HG02973 (cell line): ENCODE measurements around the gene FOXP4.
A peak's percentile ranks its signal among the peaks of the same experiment; 100 is the strongest.

Source experiments
- ATAC-seq: cut with Tn5 transposase; IDR thresholded peaks from one replicate; pipeline ENCODE4 v1.9.1; 2021; ENCODE audit warnings: moderate library complexity; ENCODE audit not compliant: unreplicated experiment

Gene FOXP4

GRCh38 chr6:41546866-41547798 lies 951 bp downstream of the FOXP4 start:
- ATAC-seq: no peak

- ATAC-seq: no peak
Measured at GRCh38 chr6:41547799-41548097, 1.6 kb downstream of the FOXP4 start.

GRCh38 chr6:41548098-41548840 lies 2.1 kb downstream of the FOXP4 start:
- no peak for ATAC-seq

- no peak for ATAC-seq
Measured at GRCh38 chr6:41548841-41549642, 2.9 kb downstream of the FOXP4 start.

- ATAC-seq: no peak
Measured at GRCh38 chr6:41549673-41550072, 3.5 kb downstream of the FOXP4 start.

GRCh38 chr6:41551086-41551700 lies 5.0 kb downstream of the FOXP4 start:
- no peak for ATAC-seq

GRCh38 chr6:41551857-41552256 lies 5.7 kb downstream of the FOXP4 start:
- ATAC-seq: no peak

GRCh38 chr6:41552723-41553122 lies 6.5 kb downstream of the FOXP4 start:
- ATAC-seq: no peak

- no peak for ATAC-seq
Measured at GRCh38 chr6:41553405-41553999, 7.3 kb downstream of the FOXP4 start.

- no peak for ATAC-seq
Measured at GRCh38 chr6:41555326-41556300, 9.4 kb downstream of the FOXP4 start.

- ATAC-seq: no peak
Measured at GRCh38 chr6:41557335-41557734, 11.2 kb downstream of the FOXP4 start.

- no peak for ATAC-seq
Measured at GRCh38 chr6:41558033-41558807, 12.0 kb downstream of the FOXP4 start.

GRCh38 chr6:41559655-41560427 lies 13.7 kb downstream of the FOXP4 start:
- no peak for ATAC-seq

- peak; percentile 61 for ATAC-seq
Measured at GRCh38 chr6:41560431-41561192, 14.4 kb downstream of the FOXP4 start.

- ATAC-seq: no peak
Measured at GRCh38 chr6:41561416-41561815, 15.2 kb downstream of the FOXP4 start.

GRCh38 chr6:41561931-41562911 lies 16.0 kb downstream of the FOXP4 start:
- no peak for ATAC-seq
